Prostate gland (tissue), 2 donors: ENCODE measurements around the gene ZNF688.

Experiments
- CTCF ChIP-seq, 4 experiments: fragments of 200-600 bp in 2 of 4; fragments of 450-650 bp in 2 of 4; sonication (generic) in 2 of 4; IDR thresholded peaks; 1 replicate in 3 of 4; 2 replicates in 1 of 4; pipeline ENCODE4 v1.5.1; 2016 to 2019; ENCODE audit warnings: antibody characterized with exemption in 4 of 4, mild to moderate bottlenecking in 2 of 4, moderate library complexity in 2 of 4
- POLR2A ChIP-seq: fragments of 450-650 bp; IDR thresholded peaks from one replicate; pipeline ENCODE4 v1.6.1; 2016; ENCODE audit warnings: antibody characterized with exemption, mild to moderate bottlenecking
- POLR2AphosphoS5 ChIP-seq: sonication (generic); formaldehyde crosslinking; IDR thresholded peaks from one replicate; pipeline ENCODE4 v1.6.1; 2017; ENCODE audit warnings: antibody characterized with exemption

GRCh38 chr16:30548416-30549253 lies 22.9 kb downstream of the ZNF688 start:
- no peak for TF ChIP-seq CTCF (IDR thresholded peaks at IDR 0.05)
- no peak for TF ChIP-seq POLR2AphosphoS5
- TF ChIP-seq POLR2A = no peak
